Inflammatory macrophage treated with lipopolysaccharide for 1 hour (primary cell): ENCODE data around the gene SOCS7.

ENCODE experiments used
- DNase-seq, 2 donors: peaks; one replicate each; pipeline ENCODE4 v3.0.0-alpha.2; 2020 to 2022

SOCS7 gene

DNA sequence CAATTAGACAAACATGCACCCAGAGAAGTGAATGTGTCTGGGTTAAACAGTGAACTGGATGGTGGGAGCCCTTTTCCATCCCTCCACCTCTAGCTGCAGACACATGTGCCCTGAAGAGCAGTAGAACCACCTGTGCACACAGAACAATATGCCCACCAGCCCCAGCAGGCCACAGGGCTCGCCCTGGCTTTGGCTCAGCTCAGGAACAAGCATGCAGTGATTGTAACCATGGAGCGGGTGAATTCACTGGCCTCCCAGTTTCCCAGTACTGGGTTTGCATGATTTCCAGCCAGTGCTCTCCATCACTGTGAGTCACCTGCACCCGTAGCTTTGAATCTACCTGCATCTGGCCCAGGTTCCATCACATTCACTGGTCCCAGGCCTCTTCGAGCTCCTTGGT lies 13.1 kb upstream of the SOCS7 start:
- no peak for DNase-seq

DNA sequence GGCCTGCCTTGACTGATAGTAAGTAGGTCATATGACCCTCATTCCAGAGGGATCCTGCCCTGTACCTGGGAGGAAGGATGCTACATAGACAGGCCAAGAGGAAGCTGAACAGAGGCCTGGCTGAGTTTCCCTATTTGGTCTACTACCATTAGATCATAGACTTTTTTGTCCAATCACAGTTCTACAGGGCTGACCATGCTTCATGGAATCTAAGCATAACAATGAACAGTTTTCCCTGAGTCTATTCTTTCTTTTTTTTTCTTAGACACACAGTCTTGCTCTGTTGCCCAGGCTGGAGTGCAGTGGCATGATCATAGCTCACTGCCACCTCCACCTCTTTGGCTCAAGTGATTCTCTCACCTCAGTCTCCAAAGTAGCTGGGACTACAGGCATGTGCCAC lies 11.8 kb upstream of the SOCS7 start:
- DNase-seq, result no peak

DNA sequence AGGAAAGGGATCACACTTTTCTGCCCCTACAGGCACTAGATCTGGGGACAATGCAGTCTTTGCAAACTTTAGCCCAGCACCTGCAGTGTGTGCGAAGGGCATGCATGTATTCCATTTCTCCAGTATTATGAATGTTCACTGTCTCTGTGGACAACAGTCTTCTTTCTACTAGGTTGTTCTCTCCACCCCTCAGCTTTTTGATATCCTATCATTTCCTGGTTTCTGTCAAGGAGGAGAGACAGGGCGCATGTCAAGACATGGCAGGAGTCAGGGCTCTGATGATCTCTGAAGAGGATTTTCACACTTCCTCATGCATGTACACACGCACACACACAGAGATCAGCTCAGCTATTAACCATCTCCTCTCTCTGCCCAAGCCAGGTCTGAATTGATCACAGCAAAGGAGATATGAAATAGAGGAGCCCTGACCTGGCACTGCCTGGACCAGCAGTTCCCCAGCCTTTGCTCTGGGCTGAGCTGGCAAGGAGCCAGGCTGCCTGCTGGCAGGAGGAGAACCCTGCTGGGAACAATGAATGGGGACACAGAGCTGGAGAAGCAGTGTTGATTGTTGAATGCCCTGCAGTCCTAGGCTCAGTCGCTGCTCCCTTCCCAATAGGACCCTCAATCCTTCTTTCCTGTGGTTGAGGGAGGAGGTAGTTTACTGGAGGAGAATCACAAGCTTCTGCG lies 10.5 kb upstream of the SOCS7 start:
- DNase-seq, result no peak

DNA sequence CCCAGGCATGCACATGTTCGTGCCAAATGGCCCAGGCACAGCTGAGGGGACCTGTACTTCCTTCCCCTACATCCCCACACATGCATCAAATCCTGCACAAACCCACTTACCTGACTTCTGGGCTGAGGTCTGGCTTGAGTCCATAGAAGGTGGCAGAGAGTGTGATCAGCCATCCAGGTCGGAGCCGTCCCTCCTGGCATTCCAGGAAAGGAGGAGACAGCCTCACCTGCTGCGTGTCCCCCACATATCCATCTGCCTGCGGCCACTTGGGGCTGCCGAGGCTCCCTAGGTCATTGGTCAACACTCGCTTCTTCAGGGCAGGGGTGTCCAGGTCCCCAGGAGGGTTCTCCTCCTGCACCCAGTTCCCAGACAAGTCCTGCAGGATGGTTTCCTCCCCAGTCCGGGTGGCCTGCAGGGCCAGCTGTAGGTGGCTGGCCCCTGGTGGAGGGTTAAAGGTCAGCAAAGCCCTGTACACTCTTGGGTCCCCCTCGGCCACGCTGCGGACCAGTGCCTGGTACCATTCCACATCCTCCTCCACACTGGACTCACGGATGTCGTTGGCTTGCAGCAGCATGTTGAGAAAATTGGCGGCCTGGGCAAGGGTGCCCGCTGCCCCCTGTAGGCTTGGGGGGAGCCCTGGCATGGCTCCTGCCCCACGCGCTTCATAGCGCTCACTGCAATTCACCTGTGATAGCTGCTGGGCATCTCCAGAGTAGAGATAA lies 8.6 kb upstream of the SOCS7 start:
- DNase-seq, result no peak

DNA sequence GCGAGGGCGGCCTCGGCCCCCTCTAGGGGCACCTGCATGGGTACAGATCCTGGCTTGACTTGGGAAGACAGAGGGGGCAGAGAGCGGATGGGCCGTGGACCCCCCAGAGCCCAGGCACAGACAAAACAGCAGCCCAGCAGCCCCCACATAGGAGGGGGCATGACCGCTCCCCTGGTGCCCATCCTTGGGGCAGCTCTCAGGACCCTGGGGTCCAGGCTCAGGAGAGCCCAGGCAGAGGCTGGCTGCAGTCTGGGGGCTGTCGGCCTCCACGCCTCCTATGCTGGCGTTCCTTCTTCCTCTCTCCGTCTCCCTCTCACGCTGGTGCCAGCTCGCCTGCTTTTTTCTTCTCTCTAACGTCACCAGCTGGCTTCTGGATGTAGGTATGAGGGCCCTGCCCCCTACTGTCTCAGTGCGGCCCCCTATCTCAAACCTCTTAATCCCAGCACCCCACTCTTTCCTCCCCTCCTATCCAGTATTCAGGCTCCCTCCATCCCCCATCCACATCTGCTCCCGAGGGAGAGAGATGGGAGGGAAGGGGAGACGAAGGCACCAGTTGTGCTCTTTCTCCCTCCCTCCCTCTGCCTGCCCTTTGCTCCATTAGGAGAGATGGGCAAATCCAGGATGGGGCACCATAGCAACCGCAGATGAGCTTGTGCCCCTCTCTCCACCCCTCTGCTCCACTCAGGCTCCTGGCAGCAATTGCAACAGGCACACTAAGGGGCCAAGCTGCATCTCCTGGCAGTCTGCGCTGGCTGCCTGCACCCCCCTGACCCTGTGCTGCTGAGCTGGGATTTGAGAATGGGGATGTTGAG lies 7.8 kb upstream of the SOCS7 start, which contains the start of gene GPR179:
GPR179 (minus strand) TSS at position 349 of the 812 bp plus-strand sequence; CDS start at position 182, 167 bp downstream.
- no peak for DNase-seq

DNA sequence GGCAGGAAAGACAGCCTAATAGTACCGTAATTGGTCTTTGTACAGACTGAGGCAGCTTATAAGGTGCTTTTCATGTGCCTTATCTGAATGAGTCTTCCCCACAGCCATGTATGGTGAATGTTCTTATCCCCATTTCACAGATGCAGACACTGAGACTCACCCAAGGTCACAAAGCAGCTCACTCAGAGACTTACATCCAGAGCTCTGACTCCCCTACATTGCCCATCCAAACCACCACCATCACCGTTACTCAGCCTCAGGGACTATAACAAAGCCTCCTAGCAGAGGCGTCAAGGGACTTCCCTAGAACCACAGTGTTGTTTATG lies 7.3 kb upstream of the SOCS7 start:
- no peak for DNase-seq

DNA sequence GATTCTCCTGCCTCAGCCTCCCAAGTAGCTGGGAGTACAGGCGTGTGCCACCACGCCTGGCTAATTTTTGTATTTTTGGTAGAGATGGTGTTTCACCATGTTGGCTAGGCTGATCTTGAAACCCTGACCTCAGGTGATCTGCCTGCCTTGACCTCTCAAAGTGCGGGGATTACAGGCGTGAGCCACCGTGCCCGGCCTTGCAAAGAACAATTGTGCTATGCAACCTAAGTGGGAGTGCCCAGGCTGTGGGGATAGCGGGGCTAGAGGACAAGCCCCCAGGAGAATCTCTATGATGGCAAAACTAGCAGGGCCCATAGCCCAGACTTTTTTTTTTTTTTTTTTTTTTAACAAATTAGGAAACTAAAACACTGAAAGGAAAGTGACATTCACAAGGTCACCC lies 5.9 kb upstream of the SOCS7 start:
- no peak for DNase-seq

DNA sequence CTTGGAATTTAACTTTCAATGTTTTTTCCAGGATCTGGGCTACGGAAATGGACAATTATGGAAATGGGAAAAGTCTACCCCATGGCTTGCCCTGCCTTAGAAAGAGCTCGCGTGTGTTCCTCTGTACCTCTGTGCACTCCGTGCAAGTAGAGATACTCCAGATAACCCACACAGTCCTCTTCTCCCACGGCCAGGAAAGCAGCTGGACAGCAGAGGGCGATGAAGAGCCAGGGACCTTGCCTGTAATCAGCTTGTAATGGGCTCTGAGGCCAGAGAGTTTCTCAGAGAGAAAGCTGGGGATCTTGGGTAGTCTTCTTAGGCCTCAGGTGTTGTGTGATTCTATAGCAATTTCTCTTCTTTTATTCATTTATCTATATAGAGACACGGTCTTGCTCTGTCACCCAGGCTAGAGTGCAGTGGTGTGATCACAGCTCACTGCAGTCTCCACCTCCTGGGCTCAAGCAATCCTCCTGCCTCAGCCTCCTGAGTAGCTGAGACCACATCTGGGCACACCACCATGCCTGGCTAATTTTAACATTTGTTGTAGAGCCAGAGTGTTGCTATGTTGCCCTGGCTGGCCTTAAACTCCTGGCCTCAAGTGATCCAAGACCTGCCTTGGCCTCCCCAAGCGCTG lies 2.4 kb upstream of the SOCS7 start:
- peak; percentile 65 to 94 for DNase-seq

DNA sequence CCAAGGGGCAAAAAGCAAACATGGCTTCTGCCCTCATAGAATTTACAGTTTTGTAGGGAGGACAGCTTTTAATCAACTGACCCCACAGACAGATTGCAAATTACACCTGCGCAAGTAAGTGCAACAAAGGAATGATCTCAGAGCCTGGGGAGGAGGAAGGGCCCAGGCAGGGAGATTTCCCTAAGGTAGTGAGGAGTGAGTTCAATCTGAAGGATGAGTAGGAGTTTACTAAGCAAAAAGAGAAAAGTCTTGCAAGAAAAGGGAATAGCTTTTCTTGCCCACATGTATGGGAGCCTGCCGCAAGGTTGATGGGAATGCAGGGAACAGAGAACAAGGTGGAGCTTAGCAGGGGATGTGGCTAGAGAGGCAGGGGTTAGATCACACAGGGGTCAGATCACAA lies 1.6 kb upstream of the SOCS7 start:
- DNase-seq, result no peak

DNA sequence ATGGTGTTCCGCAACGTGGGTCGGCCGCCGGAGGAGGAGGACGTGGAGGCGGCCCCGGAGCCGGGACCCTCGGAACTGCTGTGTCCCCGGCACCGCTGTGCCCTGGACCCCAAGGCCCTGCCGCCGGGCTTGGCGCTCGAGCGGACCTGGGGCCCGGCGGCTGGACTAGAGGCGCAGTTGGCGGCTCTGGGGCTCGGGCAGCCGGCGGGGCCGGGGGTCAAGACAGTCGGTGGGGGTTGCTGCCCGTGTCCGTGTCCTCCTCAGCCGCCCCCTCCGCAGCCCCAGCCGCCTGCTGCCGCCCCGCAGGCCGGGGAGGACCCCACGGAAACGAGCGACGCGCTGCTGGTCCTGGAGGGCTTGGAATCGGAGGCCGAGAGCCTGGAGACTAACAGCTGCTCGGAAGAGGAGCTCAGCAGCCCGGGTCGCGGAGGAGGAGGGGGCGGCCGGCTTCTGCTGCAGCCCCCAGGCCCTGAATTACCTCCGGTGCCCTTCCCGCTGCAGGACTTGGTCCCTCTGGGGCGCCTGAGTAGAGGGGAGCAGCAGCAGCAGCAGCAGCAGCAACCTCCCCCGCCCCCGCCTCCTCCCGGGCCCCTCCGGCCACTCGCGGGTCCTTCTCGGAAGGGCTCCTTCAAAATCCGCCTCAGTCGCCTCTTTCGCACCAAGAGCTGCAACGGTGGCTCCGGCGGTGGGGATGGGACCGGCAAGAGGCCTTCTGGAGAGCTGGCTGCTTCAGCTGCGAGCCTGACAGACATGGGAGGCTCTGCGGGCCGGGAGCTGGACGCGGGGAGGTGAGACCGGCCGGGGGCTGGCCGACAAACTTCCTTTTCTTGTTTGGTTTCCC lies 821 bp downstream of the SOCS7 start:
- peak in 1 of 2 donors; percentile 28 for DNase-seq

DNA sequence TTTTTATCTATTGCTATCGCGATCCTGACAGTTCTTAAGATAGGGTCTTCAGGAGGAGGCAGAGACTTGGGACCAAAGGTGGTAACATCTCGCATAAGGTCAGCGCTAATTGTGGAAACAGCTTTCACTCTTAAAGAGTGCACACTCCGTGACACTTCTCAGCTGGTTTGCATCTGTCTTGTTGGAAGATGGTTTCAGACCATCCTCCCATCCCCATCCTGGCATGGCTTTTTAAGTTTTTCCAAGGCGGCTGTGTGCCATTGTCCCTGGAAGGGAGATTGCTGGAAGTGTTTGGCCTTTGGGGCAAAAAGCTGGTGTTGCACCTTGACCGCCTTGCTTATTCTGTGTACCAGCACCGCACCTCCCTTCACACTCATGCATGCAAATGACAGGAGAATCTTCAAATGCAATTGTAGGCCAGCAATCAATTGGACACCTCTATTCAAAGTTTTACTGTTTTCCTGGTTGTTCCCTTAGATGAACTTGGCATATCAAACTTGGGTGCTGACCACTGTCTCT lies 1.5 kb downstream of the SOCS7 start:
- DNase-seq, result no peak

DNA sequence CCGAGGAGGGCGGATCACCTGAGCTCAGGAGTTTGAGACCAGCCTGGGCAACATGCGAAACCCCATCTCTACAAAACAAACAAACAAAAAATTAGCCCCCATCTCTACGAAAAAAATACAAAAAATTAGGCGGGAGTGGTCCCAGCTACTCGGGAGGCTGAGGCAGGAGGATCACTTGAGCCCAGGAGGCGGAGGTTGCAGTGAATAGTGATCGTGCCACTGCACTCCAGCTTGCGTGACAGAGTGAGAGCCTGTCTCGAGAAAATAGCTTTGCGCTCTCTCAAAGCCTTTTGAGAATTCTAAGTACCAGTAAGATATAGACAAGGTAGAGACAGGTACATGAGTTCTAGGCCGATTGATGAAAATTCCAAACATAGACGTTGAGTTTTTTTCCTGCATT lies 2.0 kb downstream of the SOCS7 start:
- DNase-seq, result no peak

DNA sequence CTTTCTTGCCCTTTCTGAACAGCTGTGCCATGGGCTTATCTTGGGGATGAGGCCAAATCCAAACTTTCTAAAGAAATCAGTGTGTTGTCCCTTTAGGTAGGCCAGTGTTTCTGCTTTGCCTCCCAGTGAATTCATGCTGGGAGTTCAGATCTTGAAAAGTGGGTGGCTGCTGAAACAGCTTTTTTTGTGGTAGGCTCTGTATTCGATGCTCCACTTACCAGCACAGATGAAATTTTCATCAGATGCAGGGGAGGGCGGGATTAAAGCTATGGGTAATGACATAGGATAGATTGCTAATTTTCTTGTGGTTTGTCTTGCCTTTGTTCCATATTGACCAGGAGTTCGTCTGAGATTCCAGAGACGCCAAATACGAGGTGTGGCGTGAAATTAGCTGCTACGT lies 2.8 kb downstream of the SOCS7 start:
- no peak for DNase-seq

DNA sequence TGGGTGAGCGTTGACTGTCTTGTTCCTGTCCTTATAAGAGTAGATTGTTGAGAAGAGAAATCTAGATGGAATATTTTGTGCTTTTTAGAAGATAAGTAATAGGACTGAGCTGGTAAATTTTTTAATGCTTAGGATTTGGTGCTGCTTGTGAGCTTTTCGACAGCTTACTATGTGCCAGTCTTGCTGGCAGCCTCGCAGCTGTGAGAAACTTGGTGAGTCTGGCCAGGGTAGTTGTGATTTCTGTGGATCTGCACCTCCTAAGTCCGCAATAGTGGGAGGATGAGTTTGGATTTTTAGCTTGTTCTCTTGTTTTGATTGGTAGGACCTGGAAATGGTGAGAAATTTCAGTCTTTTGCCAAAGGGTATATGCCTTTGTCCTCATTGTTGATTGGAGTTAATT lies 3.6 kb downstream of the SOCS7 start:
- DNase-seq, result no peak

DNA sequence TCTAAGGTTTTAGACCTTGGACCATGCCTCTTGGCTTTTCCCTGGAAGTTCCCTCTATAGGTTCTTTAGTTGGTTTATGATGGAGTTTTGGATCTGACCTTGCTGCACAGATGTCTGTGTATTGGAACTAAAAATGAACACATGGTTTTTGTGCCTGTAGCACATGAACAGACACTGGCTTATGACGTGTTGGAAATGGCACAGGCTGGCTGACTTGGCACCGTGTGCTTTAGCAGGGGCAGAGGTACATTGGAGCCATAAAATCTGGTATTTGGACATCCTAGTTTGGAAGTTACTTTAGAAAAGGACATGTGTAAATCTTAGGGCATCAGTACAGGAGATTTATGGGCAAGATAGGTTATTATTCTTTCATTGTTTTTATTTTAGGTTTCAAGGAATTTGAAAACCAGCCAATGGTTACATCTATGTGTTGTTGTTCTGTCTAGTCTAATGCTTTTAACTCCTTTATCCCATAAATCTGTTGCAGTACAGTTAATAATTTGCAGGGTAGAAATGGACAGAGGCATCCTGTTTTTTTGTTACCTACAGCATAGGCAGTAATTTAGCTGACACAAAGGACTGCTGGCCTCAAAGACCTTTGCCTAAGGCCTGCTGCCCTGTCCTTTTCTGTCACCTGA lies 6.0 kb downstream of the SOCS7 start:
- DNase-seq, result no peak

DNA sequence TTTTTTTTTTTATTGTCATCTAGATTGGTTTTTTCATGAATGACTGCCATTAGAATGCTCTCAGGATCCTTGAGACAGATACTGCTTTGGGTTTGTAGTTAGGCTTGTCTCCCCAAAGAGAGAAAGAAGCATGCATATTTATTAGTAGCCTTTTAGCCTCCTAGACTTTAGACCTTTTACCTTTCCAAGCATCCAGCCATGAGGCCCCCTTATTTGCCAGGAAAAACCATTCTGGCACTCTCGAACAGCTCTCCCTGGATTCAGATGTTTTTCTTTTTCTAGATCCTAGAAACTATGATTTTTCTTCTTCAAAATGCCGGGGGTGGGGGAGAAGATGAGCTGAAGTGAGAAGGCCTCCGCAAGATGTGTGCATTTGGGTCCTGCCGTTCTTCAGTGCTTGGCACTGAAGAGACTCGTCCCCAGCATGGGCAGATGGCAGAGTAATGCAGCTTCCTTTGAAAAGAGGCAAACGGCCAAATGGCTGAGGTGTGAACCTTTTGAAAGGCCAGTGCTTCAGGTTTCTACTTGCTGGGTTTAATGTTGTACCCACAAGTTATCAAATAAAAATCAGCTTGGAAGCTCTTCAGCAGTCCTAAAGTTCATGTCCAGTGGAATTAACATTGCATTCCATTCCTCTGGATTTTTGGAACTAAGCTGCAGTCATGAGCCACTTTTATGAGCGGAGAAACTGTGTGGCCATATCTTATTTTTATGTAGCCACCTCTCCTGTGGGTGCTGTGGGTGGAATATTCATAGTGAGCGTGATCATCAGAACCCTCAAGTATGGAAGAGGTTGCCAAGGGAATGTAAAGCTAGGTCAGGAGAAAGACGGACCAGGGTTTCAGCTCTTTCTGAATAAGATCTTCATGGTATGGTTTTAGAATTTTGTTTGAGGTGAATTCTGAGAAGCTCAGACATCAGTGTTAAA lies 7.2 kb downstream of the SOCS7 start:
- no peak for DNase-seq

DNA sequence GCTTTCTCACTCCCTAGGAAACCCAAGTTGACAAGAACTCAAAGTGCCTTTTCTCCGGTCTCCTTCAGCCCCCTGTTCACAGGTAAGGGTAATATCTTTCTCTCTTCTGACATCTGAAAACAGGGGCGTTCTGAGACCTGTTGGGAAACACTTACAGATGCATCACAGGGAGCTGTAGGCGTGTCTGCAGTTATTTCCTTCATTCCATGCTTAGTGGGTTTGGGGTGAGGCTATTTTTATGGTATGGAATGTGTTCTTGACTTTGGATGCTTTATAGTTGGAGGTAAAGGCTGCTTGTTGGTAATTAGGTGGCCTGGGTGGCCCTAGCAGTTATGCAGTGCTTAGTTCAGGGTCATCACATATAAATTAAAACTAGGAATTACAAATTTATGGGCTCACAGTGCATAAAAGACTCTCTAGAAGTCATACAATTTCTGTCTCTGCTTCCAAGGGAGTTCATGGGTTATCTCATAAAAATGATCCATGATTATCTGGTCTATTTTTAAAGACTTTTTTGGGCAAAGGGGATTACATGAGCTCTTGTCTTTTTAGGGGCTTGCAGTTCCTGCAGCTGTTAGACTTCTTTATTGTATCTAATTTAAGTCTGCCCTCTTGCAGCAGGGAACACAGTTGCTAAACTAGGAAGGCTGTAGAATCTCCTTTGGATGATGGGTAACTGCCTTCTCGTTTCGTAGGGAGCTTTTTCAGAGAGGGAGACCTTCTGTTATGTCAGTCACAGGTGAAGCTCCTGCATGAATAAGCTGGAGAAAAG lies 10.2 kb downstream of the SOCS7 start:
- DNase-seq, result no peak

DNA sequence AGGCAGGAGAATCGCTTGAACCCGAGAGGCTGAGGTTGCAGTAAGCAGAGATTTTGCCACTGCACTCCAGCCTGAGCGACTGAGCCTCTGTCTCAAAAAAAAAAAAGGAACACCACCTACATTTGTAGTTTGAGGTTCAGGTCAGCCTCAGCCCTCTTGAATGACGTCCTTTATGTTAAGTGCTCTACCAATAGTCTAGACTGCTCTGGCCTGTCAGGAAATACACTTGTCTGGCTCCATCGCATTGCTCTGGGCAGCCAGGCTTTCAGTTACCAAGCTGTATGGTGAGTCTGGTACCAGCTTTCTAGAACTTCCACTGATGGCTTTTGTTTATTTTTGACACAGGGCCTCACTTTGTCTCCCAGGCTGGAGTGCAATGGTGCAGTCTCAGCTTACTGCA lies 11.4 kb downstream of the SOCS7 start:
- no peak for DNase-seq

DNA sequence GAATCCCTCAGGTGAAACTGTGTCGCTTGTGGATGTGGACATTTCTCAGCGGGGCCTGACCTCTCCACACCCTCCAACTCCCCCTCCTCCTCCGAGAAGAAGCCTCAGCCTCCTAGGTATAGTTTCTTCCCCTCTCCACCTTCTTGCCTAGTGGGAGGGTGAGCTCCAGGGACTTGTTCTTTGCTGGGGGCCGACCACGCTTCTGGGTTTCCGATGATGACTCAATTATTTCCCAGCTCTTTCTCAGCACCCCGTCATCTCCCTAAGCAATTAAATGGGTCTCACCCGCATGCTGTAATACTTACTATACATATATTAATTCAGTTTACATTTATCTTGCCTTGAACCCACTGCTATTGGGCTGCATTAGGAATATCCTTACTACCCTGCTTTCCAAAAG lies 13.1 kb downstream of the SOCS7 start:
- no peak for DNase-seq
